Measurements from ENCODE around the gene ANTXR2. TPM values are rescaled to one million over a fixed set of nuclear protein-coding genes. Genes with fewer than 3 reads are reported as not detected.

ANTXR2 gene
- total and polyA plus RNA-seq, 2 of the 8 experiments (the other 6 are each of a cell fraction or from before 2014, with no cell fraction given) = 1.1 to 7.5 TPM

Other genes with a start within 250 kb of the ANTXR2 start
- gene PRDM8, start 124.3 kb upstream of the ANTXR2 start, total RNA-seq (2021; fragmentation: NEBNext Ultra II Directional; extraction: Animal tissue kit (Norgen Biotek cat#: 25700)) = 0.10 TPM in 1 of 2 replicates, not detected in the other
- gene PRDM8, start 124.3 kb upstream of the ANTXR2 start, polyA plus RNA-seq (2011; rRNA removed) = 0.03 TPM in 1 of 2 replicates, not detected in the other
- not detected in 2 replicates for gene FGF5, start 193.4 kb upstream of the ANTXR2 start, total RNA-seq (2021; fragmentation: NEBNext Ultra II Directional; extraction: Animal tissue kit (Norgen Biotek cat#: 25700))
- not detected in 2 replicates for gene FGF5, start 193.4 kb upstream of the ANTXR2 start, polyA plus RNA-seq (2011; rRNA removed)

Data from H1 (cell line).